ENCODE measurements around the gene CERS6.

DNA sequence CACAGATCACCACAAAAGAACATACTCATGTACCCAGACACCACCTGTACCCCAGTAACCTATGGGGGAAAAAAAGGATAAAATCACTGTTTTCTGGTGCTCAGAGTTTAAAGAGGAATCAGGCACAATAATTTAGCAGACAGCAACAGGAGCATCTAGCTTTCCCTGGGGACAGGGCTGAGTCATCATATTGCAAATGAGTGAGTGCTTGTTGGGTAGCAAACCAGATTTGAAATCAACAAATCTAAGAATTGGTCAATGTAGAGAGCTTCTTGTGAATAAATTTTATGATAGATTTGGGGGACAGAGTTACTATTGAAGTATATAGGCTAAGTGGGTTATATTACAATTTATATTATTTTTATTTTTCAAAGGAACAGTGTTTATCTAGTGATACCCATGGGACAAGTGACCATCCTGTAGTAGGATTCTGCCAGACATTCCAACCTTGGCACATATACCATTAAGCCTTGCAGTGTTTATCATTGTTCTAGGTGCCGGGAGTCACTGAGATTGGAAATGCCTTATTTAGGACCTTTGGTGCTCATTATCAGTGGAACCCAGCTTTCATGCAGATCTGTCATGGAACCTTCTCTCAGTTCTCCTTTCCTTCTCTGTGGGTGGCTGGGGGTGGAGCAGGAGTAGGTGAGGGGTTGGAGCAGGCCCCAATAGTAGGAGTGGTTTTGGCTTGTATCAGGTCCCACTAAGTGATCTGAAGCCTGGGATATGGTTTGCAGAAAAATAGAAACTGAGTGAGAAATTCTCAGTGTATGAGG lies 117.2 kb downstream of the CERS6 start:
- TF ChIP-seq EP300 (IDR thresholded peaks at IDR 0.05; ENCODE audit: low read depth) (no peak), POLR2AphosphoS5 (IDR thresholded peaks at IDR 0.05) (no peak)
- TF ChIP-seq, protein P1, sequence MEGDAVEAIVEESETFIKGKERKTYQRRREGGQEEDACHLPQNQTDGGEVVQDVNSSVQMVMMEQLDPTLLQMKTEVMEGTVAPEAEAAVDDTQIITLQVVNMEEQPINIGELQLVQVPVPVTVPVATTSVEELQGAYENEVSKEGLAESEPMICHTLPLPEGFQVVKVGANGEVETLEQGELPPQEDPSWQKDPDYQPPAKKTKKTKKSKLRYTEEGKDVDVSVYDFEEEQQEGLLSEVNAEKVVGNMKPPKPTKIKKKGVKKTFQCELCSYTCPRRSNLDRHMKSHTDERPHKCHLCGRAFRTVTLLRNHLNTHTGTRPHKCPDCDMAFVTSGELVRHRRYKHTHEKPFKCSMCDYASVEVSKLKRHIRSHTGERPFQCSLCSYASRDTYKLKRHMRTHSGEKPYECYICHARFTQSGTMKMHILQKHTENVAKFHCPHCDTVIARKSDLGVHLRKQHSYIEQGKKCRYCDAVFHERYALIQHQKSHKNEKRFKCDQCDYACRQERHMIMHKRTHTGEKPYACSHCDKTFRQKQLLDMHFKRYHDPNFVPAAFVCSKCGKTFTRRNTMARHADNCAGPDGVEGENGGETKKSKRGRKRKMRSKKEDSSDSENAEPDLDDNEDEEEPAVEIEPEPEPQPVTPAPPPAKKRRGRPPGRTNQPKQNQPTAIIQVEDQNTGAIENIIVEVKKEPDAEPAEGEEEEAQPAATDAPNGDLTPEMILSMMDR (IDR thresholded peaks at IDR 0.05) = no peak

All from transverse colon (tissue), 4 donors.